ENCODE measurements around the gene MEPCE. TPM values are rescaled to one million over a fixed set of nuclear protein-coding genes. Genes with fewer than 3 reads are reported as not detected.

MEPCE gene
- total and polyA plus RNA-seq, 2 of the 8 experiments (the other 6 are each of a cell fraction or from before 2014, with no cell fraction given), result 22.8 to 48.8 TPM

DNA sequence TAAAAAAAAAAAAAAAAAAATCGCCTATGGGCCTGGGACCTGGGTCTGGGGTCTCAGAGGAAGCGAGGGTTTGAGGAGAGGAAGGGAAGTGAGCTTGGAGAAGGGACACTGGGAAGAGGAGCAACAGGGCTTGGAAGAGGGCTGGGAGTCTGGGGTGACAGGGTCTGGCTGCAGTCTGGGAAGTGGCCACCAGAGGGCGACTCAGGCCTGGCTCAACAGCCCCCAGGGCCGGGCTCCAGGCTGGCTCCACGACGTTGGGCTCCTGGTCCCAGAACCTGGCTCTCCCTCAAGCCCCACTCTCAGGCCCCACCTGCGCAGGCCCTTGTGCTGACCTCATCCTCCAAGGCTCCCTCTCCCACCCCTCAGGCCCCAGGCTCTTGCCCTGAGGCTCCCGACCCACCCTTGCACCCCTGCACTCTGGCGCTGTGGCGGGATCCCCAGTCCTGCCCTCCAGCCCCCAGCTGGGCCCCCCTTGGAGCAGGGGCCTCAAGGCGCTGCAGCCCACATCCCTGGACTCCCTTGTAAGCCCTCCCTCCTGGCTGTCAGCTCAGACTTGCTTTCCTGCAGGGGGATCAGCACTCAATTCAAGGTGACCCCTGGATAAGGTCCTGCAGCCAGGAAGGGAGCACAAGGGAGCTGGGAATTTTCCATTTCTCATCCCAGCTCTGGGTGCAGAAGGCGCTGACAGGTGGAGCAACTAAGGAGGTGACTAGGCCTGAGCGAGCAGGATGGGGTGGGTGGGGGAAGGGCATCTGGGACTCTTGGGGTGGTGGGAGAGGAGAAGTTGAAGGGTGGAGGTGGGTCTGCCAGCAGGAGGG is 39.8 kb downstream of the MEPCE start (continued):
- TF ChIP-seq RXRA (IDR thresholded peaks at IDR 0.05; ENCODE audit: insufficient read depth, low read depth, low read length), result no peak
- TF ChIP-seq SUZ12 (IDR thresholded peaks at IDR 0.05; ENCODE audit: low read length), result no peak
- TF ChIP-seq YY1 (IDR thresholded peaks at IDR 0.05; ENCODE audit: low read depth, low read length), result no peak
- TF ChIP-seq CEBPB (IDR thresholded peaks at IDR 0.05; ENCODE audit: low read depth, low read length), result no peak
- no peak for TF ChIP-seq E2F6 (IDR thresholded peaks at IDR 0.05)
- no peak for TF ChIP-seq SP4 (IDR thresholded peaks at IDR 0.05; ENCODE audit: low read length)
- TF ChIP-seq NANOG (IDR thresholded peaks at IDR 0.05; ENCODE audit: insufficient read depth, low read depth, low read length, poor library complexity, severe bottlenecking), result no peak

All from H1 (cell line).